Caco-2 (cell line): ENCODE data around the gene C10orf143. TPM values are rescaled to one million over a fixed set of nuclear protein-coding genes. Genes with fewer than 3 reads are reported as not detected.
A peak's percentile ranks its signal among the peaks of the same experiment; 100 is the strongest.

Experiments
- BruUV-seq: library from RNA; stranded (reverse); fragments of 400-500 nt; replicated peaks from 2 replicates; lab custom pipeline; 2021; lab: Mats Ljungman, UMichigan
- CTCF ChIA-PET: fragments of 300-600 bp; sonication (Branson Sonifier 250); formaldehyde crosslinking; loops from one replicate; lab custom pipeline; 2022; ENCODE audit warnings: antibody characterized with exemption; lab: Charles Lee
- POLR2A ChIA-PET: fragments of 300-600 bp; sonication (Branson Sonifier 250); formaldehyde crosslinking; loops from one replicate; lab custom pipeline; 2022; ENCODE audit warnings: antibody characterized with exemption; lab: Charles Lee
- DNase-seq, 2 experiments: peaks; one replicate each; pipeline versions ENCODE4 v3.0.0 to v3.0.0-alpha.2; 2020 to 2022
- H3K27me3 ChIP-seq: replicated peaks from 2 replicates; pipeline ENCODE4 v1.6.0; 2011; ENCODE audit warnings: low read length; ENCODE audit not compliant: control insufficient read depth, insufficient read depth
- H3K36me3 ChIP-seq: 2 replicates; pipeline ENCODE4 v1.5.1; 2011; ENCODE audit warnings: low read length; ENCODE audit not compliant: control insufficient read depth, insufficient read depth
- H3K4me1 ChIP-seq: fragments of 250-450 bp; sonication (Bioruptor Pico); 2 replicates; pipeline ENCODE4 v1.5.1; 2020; ENCODE audit warnings: mild to moderate bottlenecking
- H3K4me3 ChIP-seq: 2 replicates; pipeline ENCODE4 v1.5.1; 2011; ENCODE audit warnings: low read depth, mild to moderate bottlenecking, control low read depth, low read length
- H3K9me3 ChIP-seq: fragments of 250-450 bp; sonication (Bioruptor Pico); 2 replicates; pipeline ENCODE4 v1.5.1; 2020; ENCODE audit warnings: mild to moderate bottlenecking, moderate library complexity
- H3K27ac Mint-ChIP-seq: one replicate; pipeline ENCODE4 v1.8.0; 2022; ENCODE audit warnings: mixed read lengths; ENCODE audit not compliant: unreplicated experiment
- H3K27me3 Mint-ChIP-seq: one replicate; pipeline ENCODE4 v1.8.0; 2022; ENCODE audit warnings: mixed read lengths; ENCODE audit not compliant: insufficient read depth, unreplicated experiment
- H3K36me3 Mint-ChIP-seq: one replicate; pipeline ENCODE4 v1.8.0; 2022; ENCODE audit warnings: mild to moderate bottlenecking, mixed read lengths; ENCODE audit not compliant: insufficient read depth, unreplicated experiment
- H3K4me1 Mint-ChIP-seq: one replicate; pipeline ENCODE4 v1.8.0; 2022; ENCODE audit warnings: low read depth, mixed read lengths; ENCODE audit not compliant: unreplicated experiment
- H3K4me3 Mint-ChIP-seq: one replicate; pipeline ENCODE4 v1.8.0; 2022; ENCODE audit warnings: mild to moderate bottlenecking, moderate library complexity, mixed read lengths; ENCODE audit not compliant: unreplicated experiment
- H3K9me3 Mint-ChIP-seq: one replicate; pipeline ENCODE4 v1.8.0; 2022; ENCODE audit warnings: mixed read lengths; ENCODE audit not compliant: unreplicated experiment
- intact Hi-C: fragments of 100-400 bp; cut with micrococcal nuclease; formaldehyde crosslinking; loops from one replicate; pipeline ENCODE4 v1.10.0; 2022; ENCODE audit not compliant: unreplicated experiment
- total RNA-seq: library from RNA; stranded (reverse); gene quantifications from 2 replicates; pipeline ENCODE4 v1.2.3, GENCODE V29; 2022
- TF ChIP-seq, protein P1 (sequence below), 2 experiments: fragments of 200-600 bp in 1 of 2; IDR thresholded peaks; 1 replicate in 1 of 2; 2 replicates in 1 of 2; pipeline versions ENCODE4 v1.5.1 to v1.8.0; 2011 to 2022; ENCODE audit warnings: antibody characterized with exemption in 1 of 2, control low read depth in 1 of 2, inconsistent platforms in 1 of 2, low read depth in 1 of 2, low read length in 1 of 2, mild to moderate bottlenecking in 1 of 2, moderate library complexity in 1 of 2; ENCODE audit not compliant: insufficient read depth in 1 of 2, severe bottlenecking in 1 of 2, unreplicated experiment in 1 of 2

C10orf143 gene
- total RNA-seq, 1 experiment from 2014 or later = 0.54 TPM

DNA sequence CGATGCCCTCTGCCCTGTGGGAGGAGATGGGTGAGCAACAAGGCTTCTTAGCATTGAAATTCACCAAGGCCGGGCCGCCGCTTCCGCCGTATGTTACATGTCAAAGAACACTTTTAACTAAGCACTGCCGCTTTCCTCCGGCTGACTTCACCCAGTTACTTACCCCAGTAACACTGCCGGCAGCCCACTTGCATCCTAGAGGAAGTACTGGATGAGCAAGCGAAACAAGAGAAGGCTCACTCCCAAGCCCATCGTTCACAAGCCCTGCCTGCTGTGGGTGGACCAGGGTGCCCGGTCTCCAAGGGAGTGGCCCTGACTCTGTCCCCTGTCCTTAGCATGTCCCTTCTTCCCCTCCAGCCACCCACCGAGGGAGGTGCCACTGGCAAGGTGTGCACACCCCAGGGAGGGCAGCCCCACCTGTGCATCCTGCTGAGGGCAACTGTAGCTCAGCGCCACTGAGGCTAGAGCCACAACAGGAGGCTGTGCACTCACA is 73.4 kb downstream of the C10orf143 start:
- no peaks in the 10 kb centered on the region for H3K9me3 Mint-ChIP-seq
- intact Hi-C loops = no loop called here
- no peaks in the 10 kb centered on the region for H3K4me1 Mint-ChIP-seq
- no peak overlapping the region for H3K27ac Mint-ChIP-seq
- peaks cover 17% of the 10 kb centered on the region for H3K27me3 Mint-ChIP-seq
- Histone ChIP-seq H3K9me3 (no peaks in the 10 kb centered on the region), H3K4me3 (no peak overlapping the region), H3K36me3 (no peaks in the 10 kb centered on the region), H3K27me3 (no peaks in the 10 kb centered on the region; the same call in 1 of the 2 replicates), H3K4me1 (no peaks in the 10 kb centered on the region)
- ChIA-PET CTCF (no interaction called here), POLR2A (no interaction called here)
- H3K36me3 Mint-ChIP-seq = no peaks in the 10 kb centered on the region
- no TSS peak for BruUV-seq
- peak in 1 of 2 experiments; percentile 21 for DNase-seq
- TF ChIP-seq, protein P1, sequence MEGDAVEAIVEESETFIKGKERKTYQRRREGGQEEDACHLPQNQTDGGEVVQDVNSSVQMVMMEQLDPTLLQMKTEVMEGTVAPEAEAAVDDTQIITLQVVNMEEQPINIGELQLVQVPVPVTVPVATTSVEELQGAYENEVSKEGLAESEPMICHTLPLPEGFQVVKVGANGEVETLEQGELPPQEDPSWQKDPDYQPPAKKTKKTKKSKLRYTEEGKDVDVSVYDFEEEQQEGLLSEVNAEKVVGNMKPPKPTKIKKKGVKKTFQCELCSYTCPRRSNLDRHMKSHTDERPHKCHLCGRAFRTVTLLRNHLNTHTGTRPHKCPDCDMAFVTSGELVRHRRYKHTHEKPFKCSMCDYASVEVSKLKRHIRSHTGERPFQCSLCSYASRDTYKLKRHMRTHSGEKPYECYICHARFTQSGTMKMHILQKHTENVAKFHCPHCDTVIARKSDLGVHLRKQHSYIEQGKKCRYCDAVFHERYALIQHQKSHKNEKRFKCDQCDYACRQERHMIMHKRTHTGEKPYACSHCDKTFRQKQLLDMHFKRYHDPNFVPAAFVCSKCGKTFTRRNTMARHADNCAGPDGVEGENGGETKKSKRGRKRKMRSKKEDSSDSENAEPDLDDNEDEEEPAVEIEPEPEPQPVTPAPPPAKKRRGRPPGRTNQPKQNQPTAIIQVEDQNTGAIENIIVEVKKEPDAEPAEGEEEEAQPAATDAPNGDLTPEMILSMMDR (IDR thresholded peaks at IDR 0.05; ENCODE audit: insufficient read depth in 1 of 2, low read depth in 1 of 2, low read length in 1 of 2, severe bottlenecking in 1 of 2, unreplicated experiment in 1 of 2) = no peak
- no peak overlapping the region for H3K4me3 Mint-ChIP-seq

DNA sequence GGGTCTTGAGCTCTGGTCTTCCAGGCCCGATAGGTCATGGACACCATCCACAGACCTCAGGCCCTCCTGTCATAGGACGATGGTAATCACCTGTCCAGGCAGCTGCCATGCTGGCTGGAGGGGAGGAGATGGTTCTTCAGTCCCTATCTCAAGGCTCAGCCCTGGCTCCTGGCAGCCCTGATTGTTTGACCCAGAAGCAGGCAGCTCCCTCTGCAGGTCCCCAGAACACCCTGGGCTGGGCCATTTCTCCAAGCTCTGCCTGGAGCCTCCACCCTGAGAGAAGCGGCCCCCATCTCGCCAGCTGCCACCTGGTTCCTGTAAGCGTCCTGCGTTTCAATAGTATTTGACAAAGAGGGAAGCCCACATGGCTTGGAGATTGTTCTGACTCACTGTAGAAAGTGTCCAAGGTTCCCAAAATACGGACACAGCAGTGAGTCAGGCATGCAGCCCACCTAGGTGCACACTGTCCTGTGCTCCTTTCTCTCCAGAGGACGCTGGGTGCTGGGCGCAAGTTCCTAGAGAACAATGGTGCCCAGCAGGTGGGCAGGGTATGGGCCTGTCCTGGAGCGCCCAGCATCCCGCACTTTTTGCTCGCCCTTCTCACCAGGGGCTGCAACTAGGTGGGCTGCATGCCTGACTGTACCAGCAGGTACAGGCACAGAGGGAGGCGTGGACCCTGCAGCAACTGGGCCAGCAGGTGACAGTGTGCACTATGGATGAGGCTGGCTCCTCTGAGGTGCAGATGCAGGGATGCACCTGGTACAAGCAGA is 74.1 kb downstream of the C10orf143 start:
- H3K27me3 Mint-ChIP-seq = peaks cover 17% of the 10 kb centered on the region
- Histone ChIP-seq H3K4me3 (no peak overlapping the region), H3K4me1 (no peaks in the 10 kb centered on the region), H3K27me3 (no peaks in the 10 kb centered on the region; the same call in none of the 2 replicates), H3K9me3 (no peaks in the 10 kb centered on the region), H3K36me3 (no peaks in the 10 kb centered on the region)
- intact Hi-C loops = no loop called here
- no TSS peak for BruUV-seq
- CTCF ChIA-PET = no interaction called here
- DNase-seq = peak in 1 of 2 experiments; percentile 20
- H3K36me3 Mint-ChIP-seq = no peaks in the 10 kb centered on the region
- H3K27ac Mint-ChIP-seq = no peak overlapping the region
- no peak overlapping the region for H3K4me3 Mint-ChIP-seq
- H3K9me3 Mint-ChIP-seq = no peaks in the 10 kb centered on the region
- POLR2A ChIA-PET = no interaction called here
- H3K4me1 Mint-ChIP-seq = no peaks in the 10 kb centered on the region
- TF ChIP-seq, protein P1 (IDR thresholded peaks at IDR 0.05; ENCODE audit: insufficient read depth in 1 of 2, low read depth in 1 of 2, low read length in 1 of 2, severe bottlenecking in 1 of 2, unreplicated experiment in 1 of 2) = no peak

DNA sequence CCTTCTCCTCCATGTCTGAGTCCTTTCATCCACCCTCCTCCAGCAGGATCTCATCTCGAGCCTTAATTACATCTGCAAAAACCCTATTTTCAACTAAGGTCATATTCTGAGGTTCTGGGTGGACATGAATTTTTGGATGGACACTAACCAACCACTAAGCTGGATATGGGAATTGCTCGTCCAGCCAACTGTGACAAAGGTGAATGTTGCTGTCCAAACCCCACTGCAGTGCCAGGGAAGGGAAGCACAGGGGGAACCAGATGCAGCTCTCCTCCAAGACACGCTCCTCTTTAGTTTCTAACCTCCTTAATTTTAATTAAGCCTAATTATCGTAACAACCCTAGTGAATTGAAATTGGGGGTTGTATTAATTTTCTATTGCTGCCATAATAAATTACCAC is 81.4 kb downstream of the C10orf143 start:
- no peak overlapping the region for H3K4me3 ChIP-seq
- no peaks in the 10 kb centered on the region for H3K9me3 Mint-ChIP-seq
- H3K36me3 ChIP-seq = no peaks in the 10 kb centered on the region
- H3K27ac Mint-ChIP-seq = no peak overlapping the region
- no peak for DNase-seq
- CTCF ChIA-PET = no interaction called here
- H3K4me1 Mint-ChIP-seq = no peaks in the 10 kb centered on the region
- BruUV-seq = no TSS peak
- POLR2A ChIA-PET = no interaction called here
- no peaks in the 10 kb centered on the region; the same call in 1 of the 2 replicates for H3K27me3 ChIP-seq
- peaks cover 4% of the 10 kb centered on the region for H3K27me3 Mint-ChIP-seq
- no peaks in the 10 kb centered on the region for H3K9me3 ChIP-seq
- no peaks in the 10 kb centered on the region for H3K4me1 ChIP-seq
- TF ChIP-seq, protein P1 (IDR thresholded peaks at IDR 0.05; ENCODE audit: insufficient read depth in 1 of 2, low read depth in 1 of 2, low read length in 1 of 2, severe bottlenecking in 1 of 2, unreplicated experiment in 1 of 2) = no peak
- H3K36me3 Mint-ChIP-seq = no peaks in the 10 kb centered on the region
- intact Hi-C loops = no loop called here
- H3K4me3 Mint-ChIP-seq = no peak overlapping the region
